Fibroblast of villous mesenchyme (primary cell): ENCODE results near the gene TEX53. TPM values are rescaled to one million over a fixed set of nuclear protein-coding genes. Genes with fewer than 3 reads are reported as not detected.

Experiments
- DNase-seq: peaks from one replicate; pipeline ENCODE4 v3.0.0-alpha.2; 2010; ENCODE audit warnings: low read depth
- H3K4me3 ChIP-seq: 2 replicates; pipeline ENCODE4 v1.5.1; 2011; ENCODE audit warnings: low read depth, mild to moderate bottlenecking, low read length
- CTCF ChIP-seq: IDR thresholded peaks from 2 replicates; pipeline ENCODE4 v1.5.1; 2012; ENCODE audit warnings: low read depth, mild to moderate bottlenecking, low read length; ENCODE audit not compliant: insufficient read depth
- total RNA-seq: library from RNA; depleted of rRNA; stranded (reverse); fragments of >200 nt; gene quantifications from 2 replicates; pipeline ENCODE4 v1.2.3, GENCODE V29; 2012

TEX53 gene
- total RNA-seq, 1 donor, result not detected

GRCh38 chr9:114674798-114675540, 17.4 kb upstream of the TEX53 start:
- no peak for DNase-seq
- TF ChIP-seq CTCF, result no peak
- H3K4me3 ChIP-seq, result no peak overlapping the region

- H3K4me3 ChIP-seq, result no peak overlapping the region
- DNase-seq, result no peak
- no peak for TF ChIP-seq CTCF
Measured at GRCh38 chr9:114674076-114674797, 16.6 kb upstream of the TEX53 start.

- no peak for TF ChIP-seq CTCF
- DNase-seq, result no peak
- H3K4me3 ChIP-seq, result no peak overlapping the region
Measured at GRCh38 chr9:114671605-114672004, 14.0 kb upstream of the TEX53 start.

GRCh38 chr9:114669961-114670360, 12.4 kb upstream of the TEX53 start:
- DNase-seq, result no peak
- no peak overlapping the region for H3K4me3 ChIP-seq
- TF ChIP-seq CTCF, result no peak

- no peak for DNase-seq
- no peak overlapping the region for H3K4me3 ChIP-seq
- TF ChIP-seq CTCF, result no peak
Measured at GRCh38 chr9:114668146-114668545, 10.5 kb upstream of the TEX53 start.

GRCh38 chr9:114666851-114667250, 9.2 kb upstream of the TEX53 start:
- no peak for DNase-seq
- no peak overlapping the region for H3K4me3 ChIP-seq
- TF ChIP-seq CTCF, result no peak

GRCh38 chr9:114666401-114666800, 8.8 kb upstream of the TEX53 start:
- no peak for TF ChIP-seq CTCF
- H3K4me3 ChIP-seq, result no peak overlapping the region
- DNase-seq, result no peak
